Thoracic aorta (tissue), 2 donors: Measurements from ENCODE around the gene LRP2. TPM values are rescaled to one million over a fixed set of nuclear protein-coding genes. Genes with fewer than 3 reads are reported as not detected.

ENCODE experiments used
- ATAC-seq: fragments of 150-250 bp; one replicate; pipeline ENCODE4 v1.8.0; 2017; ENCODE audit warnings: low read depth; ENCODE audit not compliant: insufficient number of reproducible peaks, low FRiP score
- DNase-seq: peaks from one replicate; pipeline ENCODE4 v3.0.0-alpha.2; 2020; ENCODE audit warnings: low spot score
- H3K27ac ChIP-seq, 2 donors: fragments of 200-600 bp; sonication (generic); 1 replicate in 1 of 2; 2 replicates in 1 of 2; pipeline ENCODE4 v1.5.1; 2016; ENCODE audit warnings: mild to moderate bottlenecking in 2 of 2, moderate library complexity in 2 of 2
- H3K27me3 ChIP-seq: fragments of 200-600 bp; sonication (generic); replicated peaks from 2 replicates; pipeline ENCODE4 v1.6.0; 2016; ENCODE audit warnings: mild to moderate bottlenecking; ENCODE audit not compliant: insufficient read depth
- H3K36me3 ChIP-seq: fragments of 200-600 bp; sonication (generic); one replicate; pipeline ENCODE4 v1.5.1; 2016
- H3K4me1 ChIP-seq, 2 donors: fragments of 200-600 bp; sonication (generic); 1 replicate in 1 of 2; 2 replicates in 1 of 2; pipeline versions ENCODE4 v1.5.1 to v1.6.0; 2016; ENCODE audit warnings: low read depth in 2 of 2, mild to moderate bottlenecking in 1 of 2; ENCODE audit not compliant: control insufficient read depth in 1 of 2
- H3K4me3 ChIP-seq: fragments of 200-600 bp; sonication (generic); 2 replicates; pipeline ENCODE4 v1.5.1; 2016; ENCODE audit warnings: mild to moderate bottlenecking
- H3K9me3 ChIP-seq: fragments of 200-600 bp; sonication (generic); 2 replicates; pipeline ENCODE4 v1.5.1; 2016
- total RNA-seq, 2 donors: library from RNA; depleted of rRNA; stranded (reverse); fragments of >200 nt; gene quantifications; one replicate each; pipeline versions ENCODE4 v1.1.0 to v1.2.3, GENCODE V29; 2016
- TF ChIP-seq, protein P1 (sequence below): fragments of 200-600 bp; sonication (generic); IDR thresholded peaks from one replicate; pipeline ENCODE4 v1.5.1; 2019; ENCODE audit warnings: antibody characterized with exemption

LRP2 gene
- total RNA-seq, 2 donors from 2014 or later, result 0.07 to 0.14 TPM

DNA sequence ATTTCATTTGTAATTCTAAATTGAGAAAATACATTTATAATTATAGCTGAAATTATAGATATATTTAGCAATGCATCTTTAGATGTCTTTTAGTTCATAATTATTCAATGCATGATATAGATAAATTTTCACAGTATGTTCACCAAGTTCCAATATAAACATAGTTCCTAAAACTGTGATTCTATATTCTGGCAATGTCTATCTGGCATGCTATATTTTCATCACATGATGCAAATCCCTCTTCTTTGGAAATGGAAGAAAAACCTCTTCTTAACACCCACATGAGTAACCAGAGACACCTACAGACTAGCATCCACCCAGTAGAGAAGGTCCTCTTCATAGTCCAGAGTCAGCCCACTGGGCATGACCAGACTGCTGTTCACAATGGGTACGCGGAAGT, 157.2 kb downstream of the LRP2 start:
- H3K36me3 ChIP-seq, result no peaks in the 10 kb centered on the region
- no peak overlapping the region for H3K4me3 ChIP-seq
- DNase-seq, result no peak
- H3K9me3 ChIP-seq, result no peaks in the 10 kb centered on the region
- no peaks in the 10 kb centered on the region for H3K27me3 ChIP-seq
- no peak overlapping the region for H3K27ac ChIP-seq
- no peak for ATAC-seq
- TF ChIP-seq, protein P1, sequence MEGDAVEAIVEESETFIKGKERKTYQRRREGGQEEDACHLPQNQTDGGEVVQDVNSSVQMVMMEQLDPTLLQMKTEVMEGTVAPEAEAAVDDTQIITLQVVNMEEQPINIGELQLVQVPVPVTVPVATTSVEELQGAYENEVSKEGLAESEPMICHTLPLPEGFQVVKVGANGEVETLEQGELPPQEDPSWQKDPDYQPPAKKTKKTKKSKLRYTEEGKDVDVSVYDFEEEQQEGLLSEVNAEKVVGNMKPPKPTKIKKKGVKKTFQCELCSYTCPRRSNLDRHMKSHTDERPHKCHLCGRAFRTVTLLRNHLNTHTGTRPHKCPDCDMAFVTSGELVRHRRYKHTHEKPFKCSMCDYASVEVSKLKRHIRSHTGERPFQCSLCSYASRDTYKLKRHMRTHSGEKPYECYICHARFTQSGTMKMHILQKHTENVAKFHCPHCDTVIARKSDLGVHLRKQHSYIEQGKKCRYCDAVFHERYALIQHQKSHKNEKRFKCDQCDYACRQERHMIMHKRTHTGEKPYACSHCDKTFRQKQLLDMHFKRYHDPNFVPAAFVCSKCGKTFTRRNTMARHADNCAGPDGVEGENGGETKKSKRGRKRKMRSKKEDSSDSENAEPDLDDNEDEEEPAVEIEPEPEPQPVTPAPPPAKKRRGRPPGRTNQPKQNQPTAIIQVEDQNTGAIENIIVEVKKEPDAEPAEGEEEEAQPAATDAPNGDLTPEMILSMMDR, result no peak
- H3K4me1 ChIP-seq, result no peaks in the 10 kb centered on the region

DNA sequence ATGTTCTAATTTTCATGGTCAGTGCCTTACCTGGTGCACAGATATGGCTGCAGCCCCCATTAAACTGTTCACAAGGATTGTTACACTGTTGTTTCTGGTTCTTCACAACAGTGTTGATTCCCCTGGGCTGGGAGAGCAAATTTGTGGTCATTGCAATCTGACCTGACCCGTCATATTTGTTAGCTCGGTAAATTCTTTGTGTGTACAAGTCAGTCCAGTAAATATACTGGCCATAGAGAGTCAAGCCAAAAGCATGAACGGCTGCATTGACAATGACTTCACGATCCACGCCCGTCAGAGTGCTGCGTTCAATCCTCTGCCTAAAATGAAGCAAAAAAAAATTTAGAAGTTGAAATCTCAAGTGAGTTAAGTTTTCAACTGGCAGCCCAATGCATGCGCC, 158.4 kb downstream of the LRP2 start:
- Histone ChIP-seq H3K27me3 (no peaks in the 10 kb centered on the region), H3K4me3 (no peak overlapping the region), H3K27ac (no peak overlapping the region), H3K4me1 (no peaks in the 10 kb centered on the region), H3K9me3 (no peaks in the 10 kb centered on the region), H3K36me3 (no peaks in the 10 kb centered on the region)
- no peak for ATAC-seq
- DNase-seq, result no peak
- TF ChIP-seq, protein P1, result no peak

DNA sequence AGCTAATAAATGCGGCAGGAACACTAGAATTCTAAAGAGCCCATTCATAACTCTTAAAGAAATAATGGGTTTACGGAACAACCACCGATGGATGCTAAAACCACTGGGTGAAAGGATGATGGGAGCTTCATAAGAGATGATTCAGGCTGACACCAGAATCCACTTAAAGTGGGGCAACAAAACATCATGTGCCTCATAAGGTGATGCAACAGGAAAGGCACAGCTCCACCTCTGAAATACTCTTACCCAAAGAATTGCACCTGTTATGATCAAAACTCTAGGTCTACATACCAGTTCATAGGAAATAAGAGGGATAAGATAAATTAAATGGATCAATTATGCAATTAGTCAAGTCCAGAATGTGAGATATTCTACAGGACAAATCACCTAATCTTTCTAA, 161.6 kb downstream of the LRP2 start:
- H3K27me3 ChIP-seq, result no peaks in the 10 kb centered on the region
- no peak overlapping the region for H3K27ac ChIP-seq
- no peak for DNase-seq
- no peaks in the 10 kb centered on the region for H3K36me3 ChIP-seq
- no peaks in the 10 kb centered on the region for H3K4me1 ChIP-seq
- no peaks in the 10 kb centered on the region for H3K9me3 ChIP-seq
- TF ChIP-seq, protein P1, result no peak
- no peak for ATAC-seq
- H3K4me3 ChIP-seq, result no peak overlapping the region

DNA sequence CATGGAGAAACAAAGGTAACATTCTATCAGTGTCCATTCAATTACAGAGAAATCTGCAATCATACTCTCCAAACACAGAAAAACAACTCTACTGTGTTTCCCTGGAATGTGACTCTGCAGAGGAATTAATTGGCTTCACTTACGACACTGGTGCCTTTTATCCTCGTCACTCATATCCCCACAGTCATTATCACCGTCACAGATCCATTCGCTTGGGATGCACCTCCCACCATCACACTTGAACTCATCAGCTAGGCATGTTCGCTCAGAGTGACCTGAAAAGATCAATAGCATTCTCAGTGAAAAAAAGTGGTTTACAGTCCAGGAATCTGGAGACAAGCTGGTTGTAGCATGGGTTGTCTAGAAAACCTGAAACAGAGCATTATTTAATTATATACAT, 168.7 kb downstream of the LRP2 start:
- DNase-seq (no peak), ATAC-seq (no peak)
- Histone ChIP-seq H3K4me1 (no peaks in the 10 kb centered on the region), H3K36me3 (no peaks in the 10 kb centered on the region), H3K9me3 (no peaks in the 10 kb centered on the region), H3K27me3 (no peaks in the 10 kb centered on the region), H3K27ac (no peak overlapping the region), H3K4me3 (no peak overlapping the region)
- TF ChIP-seq, protein P1, result no peak

DNA sequence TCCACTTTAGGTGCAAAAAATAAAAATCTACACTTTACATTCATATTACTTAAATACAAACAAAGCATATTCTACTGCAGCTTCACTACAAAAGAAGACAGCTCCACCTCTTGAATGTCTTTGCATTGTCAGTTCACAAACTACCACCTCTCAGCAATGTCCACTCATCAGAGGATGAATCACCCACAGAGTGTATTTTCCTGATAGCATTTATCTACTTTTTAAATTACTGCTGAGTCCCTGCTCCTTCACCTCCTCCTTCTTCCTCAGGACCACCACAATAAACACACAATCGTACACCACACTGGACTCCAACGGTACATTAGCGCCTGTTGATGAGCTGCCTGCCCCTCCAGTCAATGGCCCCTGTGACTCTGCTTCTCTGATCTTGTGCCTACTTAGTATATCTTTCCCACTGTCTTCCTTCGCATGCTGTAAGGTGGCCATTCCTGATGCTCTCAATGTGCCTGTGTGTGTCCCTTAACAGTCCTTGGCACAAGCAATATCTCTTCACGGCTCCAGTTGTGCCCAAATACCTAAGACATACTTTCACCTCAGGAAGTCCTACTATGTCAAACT, 172.0 kb downstream of the LRP2 start:
- TF ChIP-seq, protein P1, result no peak
- Histone ChIP-seq H3K27ac (no peak overlapping the region), H3K36me3 (no peaks in the 10 kb centered on the region), H3K4me1 (no peaks in the 10 kb centered on the region), H3K4me3 (no peak overlapping the region), H3K27me3 (no peaks in the 10 kb centered on the region), H3K9me3 (no peaks in the 10 kb centered on the region)
- ATAC-seq, result no peak
- no peak for DNase-seq
